Measurements from ENCODE around the gene TMEM114. TPM values are rescaled to one million over a fixed set of nuclear protein-coding genes. Genes with fewer than 3 reads are reported as not detected.

TMEM114 gene
- total RNA-seq, 1 experiment from 2014 or later = not detected

GRCh38 chr16:8523932-8524331, 66.4 kb downstream of the TMEM114 start:
- Mint-ChIP-seq H3K4me1 (ENCODE audit: low read depth, unreplicated experiment) (no peaks in the 10 kb centered on the region), H3K9me3 (ENCODE audit: unreplicated experiment) (no peaks in the 10 kb centered on the region), H3K27me3 (ENCODE audit: insufficient read depth, unreplicated experiment) (peaks cover 6% of the 10 kb centered on the region), H3K4me3 (ENCODE audit: unreplicated experiment) (no peak overlapping the region), H3K36me3 (ENCODE audit: insufficient read depth, unreplicated experiment) (no peaks in the 10 kb centered on the region), H3K27ac (ENCODE audit: unreplicated experiment) (no peak overlapping the region)
- Histone ChIP-seq H3K36me3 (ENCODE audit: control insufficient read depth, insufficient read depth, low read length) (no peaks in the 10 kb centered on the region), H3K4me3 (ENCODE audit: low read depth, low read length) (no peak overlapping the region), H3K9me3 (no peaks in the 10 kb centered on the region), H3K4me1 (no peaks in the 10 kb centered on the region), H3K27me3 (replicated peaks; ENCODE audit: control insufficient read depth, insufficient read depth, low read length) (no peaks in the 10 kb centered on the region)
- no peak for TF ChIP-seq CTCF (IDR thresholded peaks at IDR 0.05; ENCODE audit: insufficient read depth in 1 of 2, low read depth in 1 of 2, low read length in 1 of 2, severe bottlenecking in 1 of 2, unreplicated experiment in 1 of 2)
- intact Hi-C loops (cut with micrococcal nuclease; ENCODE audit: unreplicated experiment) = no loop called here
- ChIA-PET POLR2A (no interaction called here), CTCF (no interaction called here)
- no TSS peak for BruUV-seq (replicated peaks)
- DNase-seq = no peak

GRCh38 chr16:8522757-8523156, 67.6 kb downstream of the TMEM114 start:
- TF ChIP-seq CTCF (IDR thresholded peaks at IDR 0.05; ENCODE audit: insufficient read depth in 1 of 2, low read depth in 1 of 2, low read length in 1 of 2, severe bottlenecking in 1 of 2, unreplicated experiment in 1 of 2) = no peak
- Mint-ChIP-seq H3K27me3 (ENCODE audit: insufficient read depth, unreplicated experiment) (peaks cover 3% of the 10 kb centered on the region), H3K27ac (ENCODE audit: unreplicated experiment) (no peak overlapping the region), H3K9me3 (ENCODE audit: unreplicated experiment) (no peaks in the 10 kb centered on the region), H3K36me3 (ENCODE audit: insufficient read depth, unreplicated experiment) (no peaks in the 10 kb centered on the region), H3K4me3 (ENCODE audit: unreplicated experiment) (no peak overlapping the region), H3K4me1 (ENCODE audit: low read depth, unreplicated experiment) (no peaks in the 10 kb centered on the region)
- H3K4me3 ChIP-seq (ENCODE audit: low read depth, low read length) = no peak overlapping the region
- ChIA-PET POLR2A (no interaction called here), CTCF (no interaction called here)
- no peaks in the 10 kb centered on the region for H3K27me3 ChIP-seq (replicated peaks; ENCODE audit: control insufficient read depth, insufficient read depth, low read length)
- no peaks in the 10 kb centered on the region for H3K4me1 ChIP-seq
- BruUV-seq (replicated peaks) = no TSS peak
- no peaks in the 10 kb centered on the region for H3K9me3 ChIP-seq
- DNase-seq = no peak
- H3K36me3 ChIP-seq (ENCODE audit: control insufficient read depth, insufficient read depth, low read length) = no peaks in the 10 kb centered on the region
- intact Hi-C loops (cut with micrococcal nuclease; ENCODE audit: unreplicated experiment) = no loop called here

- DNase-seq = no peak
- BruUV-seq (replicated peaks) = no TSS peak
- H3K4me3 Mint-ChIP-seq (ENCODE audit: unreplicated experiment) = no peak overlapping the region
- H3K27me3 Mint-ChIP-seq (ENCODE audit: insufficient read depth, unreplicated experiment) = peaks cover 3% of the 10 kb centered on the region
- H3K9me3 Mint-ChIP-seq (ENCODE audit: unreplicated experiment) = no peaks in the 10 kb centered on the region
- H3K4me1 Mint-ChIP-seq (ENCODE audit: low read depth, unreplicated experiment) = no peaks in the 10 kb centered on the region
- no peak overlapping the region for H3K4me3 ChIP-seq (ENCODE audit: low read depth, low read length)
- H3K9me3 ChIP-seq = no peaks in the 10 kb centered on the region
- H3K36me3 ChIP-seq (ENCODE audit: control insufficient read depth, insufficient read depth, low read length) = no peaks in the 10 kb centered on the region
- intact Hi-C loops (cut with micrococcal nuclease; ENCODE audit: unreplicated experiment) = no loop called here
- ChIA-PET POLR2A (no interaction called here), CTCF (no interaction called here)
- H3K36me3 Mint-ChIP-seq (ENCODE audit: insufficient read depth, unreplicated experiment) = no peaks in the 10 kb centered on the region
- H3K27ac Mint-ChIP-seq (ENCODE audit: unreplicated experiment) = no peak overlapping the region
- TF ChIP-seq CTCF (IDR thresholded peaks at IDR 0.05; ENCODE audit: insufficient read depth in 1 of 2, low read depth in 1 of 2, low read length in 1 of 2, severe bottlenecking in 1 of 2, unreplicated experiment in 1 of 2) = no peak
- no peaks in the 10 kb centered on the region for H3K4me1 ChIP-seq
- H3K27me3 ChIP-seq (replicated peaks; ENCODE audit: control insufficient read depth, insufficient read depth, low read length) = no peaks in the 10 kb centered on the region
Measured at GRCh38 chr16:8519643-8520042, 70.7 kb downstream of the TMEM114 start.

Other genes starting within 250 kb of the TMEM114 start
- 35.3 and 39.8 TPM in 2 replicates for gene METTL22, start 31.2 kb upstream of the TMEM114 start, total RNA-seq (2022)
- 28.8 and 34.9 TPM in 2 replicates for gene ABAT, start 84.1 kb upstream of the TMEM114 start, total RNA-seq (2022)
- gene TMEM186, start 207.1 kb upstream of the TMEM114 start, total RNA-seq (2022) = 11.4 and 11.9 TPM in 2 replicates
- gene PMM2, start 207.3 kb upstream of the TMEM114 start, total RNA-seq (2022) = 66.3 and 69.0 TPM in 2 replicates

Measured in Caco-2 (cell line).